Kidney epithelial cell (primary cell): ENCODE data around the gene PDRG1. TPM values are rescaled to one million over a fixed set of nuclear protein-coding genes. Genes with fewer than 3 reads are reported as not detected.
"Not testable (repeated sequence)": the region's sequence is repeated elsewhere in the genome, so short reads cannot be mapped to it uniquely, and the experiment has no call there.

Source experiments
- DNase-seq: peaks from one replicate; pipeline ENCODE4 v3.0.0-alpha.2; 2010; ENCODE audit warnings: low read depth
- H3K27me3 ChIP-seq: 2 replicates; pipeline ENCODE4 v1.6.0; 2011; ENCODE audit warnings: low read length; ENCODE audit not compliant: control insufficient read depth, insufficient read depth
- H3K36me3 ChIP-seq: 2 replicates; pipeline ENCODE4 v1.5.1; 2011; ENCODE audit warnings: low read length; ENCODE audit not compliant: control insufficient read depth, insufficient read depth
- H3K4me3 ChIP-seq: 2 replicates; pipeline ENCODE4 v1.5.1; 2011; ENCODE audit warnings: low read depth, mild to moderate bottlenecking, control low read depth, low read length
- total RNA-seq: library from RNA; depleted of rRNA; stranded (reverse); fragments of >200 nt; gene quantifications from 2 replicates; pipeline ENCODE4 v1.2.3, GENCODE V29; 2015
- TF ChIP-seq, protein P1 (sequence below): IDR thresholded peaks from 2 replicates; pipeline ENCODE4 v1.5.1; 2011; ENCODE audit warnings: mild to moderate bottlenecking, moderate library complexity, low read length, control low read depth, inconsistent platforms; ENCODE audit not compliant: insufficient read depth, poor library complexity, severe bottlenecking

Gene PDRG1
- total RNA-seq, 1 donor from 2014 or later, result 18.0 TPM

GRCh38 chr20:31930779-31931178 lies 21.1 kb downstream of the PDRG1 start:
- TF ChIP-seq, protein P1, sequence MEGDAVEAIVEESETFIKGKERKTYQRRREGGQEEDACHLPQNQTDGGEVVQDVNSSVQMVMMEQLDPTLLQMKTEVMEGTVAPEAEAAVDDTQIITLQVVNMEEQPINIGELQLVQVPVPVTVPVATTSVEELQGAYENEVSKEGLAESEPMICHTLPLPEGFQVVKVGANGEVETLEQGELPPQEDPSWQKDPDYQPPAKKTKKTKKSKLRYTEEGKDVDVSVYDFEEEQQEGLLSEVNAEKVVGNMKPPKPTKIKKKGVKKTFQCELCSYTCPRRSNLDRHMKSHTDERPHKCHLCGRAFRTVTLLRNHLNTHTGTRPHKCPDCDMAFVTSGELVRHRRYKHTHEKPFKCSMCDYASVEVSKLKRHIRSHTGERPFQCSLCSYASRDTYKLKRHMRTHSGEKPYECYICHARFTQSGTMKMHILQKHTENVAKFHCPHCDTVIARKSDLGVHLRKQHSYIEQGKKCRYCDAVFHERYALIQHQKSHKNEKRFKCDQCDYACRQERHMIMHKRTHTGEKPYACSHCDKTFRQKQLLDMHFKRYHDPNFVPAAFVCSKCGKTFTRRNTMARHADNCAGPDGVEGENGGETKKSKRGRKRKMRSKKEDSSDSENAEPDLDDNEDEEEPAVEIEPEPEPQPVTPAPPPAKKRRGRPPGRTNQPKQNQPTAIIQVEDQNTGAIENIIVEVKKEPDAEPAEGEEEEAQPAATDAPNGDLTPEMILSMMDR, result no peak
- H3K27me3 ChIP-seq, result peaks cover 8% of the 10 kb centered on the region
- DNase-seq, result no peak
- H3K4me3 ChIP-seq, result no peak overlapping the region
- H3K36me3 ChIP-seq, result no peaks in the 10 kb centered on the region

- not testable (repeated sequence) for DNase-seq, H3K4me3 ChIP-seq, H3K27me3 ChIP-seq, H3K36me3 ChIP-seq
Observed at GRCh38 chr20:31929631-31930030, 22.2 kb downstream of the PDRG1 start.

DNA sequence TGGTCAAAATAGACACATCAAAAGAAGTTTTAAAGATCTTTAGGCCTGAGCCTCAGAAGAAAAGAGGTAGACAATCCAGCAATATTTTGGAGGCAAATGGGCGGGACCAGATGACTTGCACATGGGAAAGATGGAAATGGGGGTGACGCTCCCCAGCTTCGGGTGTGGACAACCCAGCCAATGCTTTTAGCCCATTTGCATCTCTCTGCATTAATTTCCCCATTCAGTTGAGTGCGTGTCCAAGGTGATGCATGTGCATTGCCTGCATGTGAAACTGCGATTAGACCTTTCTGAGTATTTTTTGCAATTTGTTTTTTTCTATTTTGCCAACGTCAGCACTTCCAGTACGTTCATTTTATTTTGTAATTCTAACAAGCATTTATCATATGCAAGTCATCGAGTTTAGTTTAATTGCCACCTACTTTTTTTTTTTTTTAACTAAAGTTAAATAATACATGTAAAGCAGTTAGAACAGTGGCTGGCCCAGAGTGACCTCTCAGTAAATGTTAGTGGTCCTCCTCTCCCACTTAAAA lies 24.2 kb downstream of the PDRG1 start:
- H3K27me3 ChIP-seq, result peaks cover 12% of the 10 kb centered on the region
- H3K4me3 ChIP-seq, result no peak overlapping the region
- DNase-seq, result no peak
- TF ChIP-seq, protein P1, result no peak
- no peaks in the 10 kb centered on the region for H3K36me3 ChIP-seq

DNA sequence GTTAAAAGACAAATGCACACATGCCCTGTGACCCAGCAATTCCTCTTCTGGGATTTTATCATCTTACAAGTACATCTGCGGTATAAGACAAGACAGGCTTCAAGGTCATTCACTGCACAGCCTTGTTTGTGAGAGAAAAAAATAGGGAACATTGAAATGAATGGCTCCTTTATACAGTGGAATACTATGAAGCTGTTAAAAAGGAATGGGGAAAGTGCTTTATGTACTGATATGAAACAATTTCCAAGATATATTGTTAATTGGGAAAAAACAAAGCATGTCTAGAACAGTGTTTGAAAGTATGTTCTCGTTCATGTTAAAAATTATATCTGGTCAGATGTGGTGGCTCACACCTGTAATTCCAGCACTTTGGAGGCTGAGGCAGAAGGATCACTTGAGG lies 25.4 kb downstream of the PDRG1 start:
- peaks cover 12% of the 10 kb centered on the region for H3K27me3 ChIP-seq
- TF ChIP-seq, protein P1, result no peak
- no peak for DNase-seq
- H3K4me3 ChIP-seq, result no peak overlapping the region
- no peaks in the 10 kb centered on the region for H3K36me3 ChIP-seq

GRCh38 chr20:31925631-31926030 lies 26.2 kb downstream of the PDRG1 start:
- Histone ChIP-seq H3K27me3 (peaks cover 10% of the 10 kb centered on the region), H3K36me3 (no peaks in the 10 kb centered on the region), H3K4me3 (no peak overlapping the region)
- TF ChIP-seq, protein P1, result no peak
- no peak for DNase-seq

GRCh38 chr20:31924561-31924960 lies 27.3 kb downstream of the PDRG1 start:
- no peak for DNase-seq
- no peaks in the 10 kb centered on the region for H3K36me3 ChIP-seq
- no peak overlapping the region for H3K4me3 ChIP-seq
- peaks cover 13% of the 10 kb centered on the region for H3K27me3 ChIP-seq
- TF ChIP-seq, protein P1, result no peak
